K562 (cell line): Measurements from ENCODE around the gene BMF. TPM values are rescaled to one million over a fixed set of nuclear protein-coding genes. Genes with fewer than 3 reads are reported as not detected.

Experiments used
- ATF7 ChIP-seq: fragments of 450-650 bp; IDR thresholded peaks from 2 replicates; pipeline ENCODE4 v1.7.1; 2014; ENCODE audit warnings: mild to moderate bottlenecking, moderate library complexity
- BMI1 ChIP-seq: fragments of 150-350 bp; IDR thresholded peaks from 2 replicates; pipeline ENCODE4 v1.6.1; 2014; ENCODE audit warnings: low read length
- BRD9 ChIP-seq: fragments of 450-650 bp; IDR thresholded peaks from 2 replicates; pipeline ENCODE4 v1.6.1; 2018; ENCODE audit warnings: low read depth; ENCODE audit not compliant: partially characterized antibody
- CBX8 ChIP-seq: fragments of 200-600 bp; sonication (generic); IDR thresholded peaks from 2 replicates; pipeline ENCODE4 v1.6.1; 2012; ENCODE audit warnings: borderline replicate concordance, mixed run types, low read depth, mild to moderate bottlenecking, moderate library complexity, mixed read lengths, low read length, control low read depth, inconsistent platforms; ENCODE audit not compliant: poor library complexity, severe bottlenecking; ENCODE audit errors: extremely low read depth
- DNMT1 ChIP-seq: fragments of 450-650 bp; IDR thresholded peaks from 2 replicates; pipeline ENCODE4 v1.6.1; 2016; ENCODE audit warnings: antibody characterized with exemption, mild to moderate bottlenecking
- HNRNPUL1 ChIP-seq: fragments of 200-400 bp; formaldehyde crosslinking; IDR thresholded peaks from 2 replicates; pipeline ENCODE4 v1.6.1; 2017; ENCODE audit warnings: low read length
- L3MBTL2 ChIP-seq: fragments of 450-650 bp; IDR thresholded peaks from 2 replicates; pipeline ENCODE4 v1.6.1; 2016; ENCODE audit warnings: mild to moderate bottlenecking, moderate library complexity
- MYC ChIP-seq, 2 experiments: fragments of 250-450 bp in 1 of 2; sonication (Bioruptor Pico) in 1 of 2; IDR thresholded peaks; 2 replicates each; pipeline versions ENCODE4 v1.5.1 to v1.6.1; 2012 to 2021; ENCODE audit warnings: low read depth in 2 of 2, borderline replicate concordance in 1 of 2, improper control_type of control experiment in 1 of 2, low read length in 1 of 2, mild to moderate bottlenecking in 1 of 2, moderate library complexity in 1 of 2
- NEUROD1 ChIP-seq: fragments of 150-350 bp; IDR thresholded peaks from 2 replicates; pipeline ENCODE4 v1.6.1; 2014; ENCODE audit warnings: borderline replicate concordance, low read length, low read depth; ENCODE audit not compliant: partially characterized antibody
- NONO ChIP-seq, 2 experiments: fragments of 200-400 bp in 1 of 2; fragments of 450-650 bp in 1 of 2; formaldehyde crosslinking in 1 of 2; IDR thresholded peaks; 2 replicates each; pipeline ENCODE4 v1.6.1; 2017; ENCODE audit warnings: low read depth in 2 of 2, mild to moderate bottlenecking in 2 of 2, moderate library complexity in 2 of 2, low read length in 1 of 2
- POLR2A ChIP-seq: fragments of 450-650 bp; conservative IDR thresholded peaks from 2 replicates; pipeline ENCODE4 v1.6.1; 2016
- SMAD1 ChIP-seq: fragments of 150-350 bp; IDR thresholded peaks from 2 replicates; pipeline ENCODE4 v1.6.1; 2014; ENCODE audit warnings: low read length, low read depth; ENCODE audit not compliant: partially characterized antibody
- SMC3 ChIP-seq: conservative IDR thresholded peaks from 2 replicates; pipeline ENCODE4 v1.6.1; 2011; ENCODE audit warnings: low read depth, low read length, improper control_type of control experiment; ENCODE audit not compliant: insufficient read depth
- TOE1 ChIP-seq, 2 experiments: fragments of 450-650 bp in 1 of 2; sonication (generic) in 1 of 2; formaldehyde crosslinking in 1 of 2; IDR thresholded peaks; 2 replicates each; pipeline versions ENCODE4 v1.7.1 to v1.8.0; 2016 to 2022; ENCODE audit warnings: borderline replicate concordance in 2 of 2, mild to moderate bottlenecking in 2 of 2, antibody characterized with exemption in 1 of 2, inconsistent platforms in 1 of 2, low read depth in 1 of 2, missing genetic modification reagents in 1 of 2, moderate library complexity in 1 of 2
- TRIM28 ChIP-seq: fragments of 450-650 bp; IDR thresholded peaks from 2 replicates; pipeline ENCODE4 v1.6.1; 2017
- ZFP36 ChIP-seq: fragments of 150-350 bp; IDR thresholded peaks from 2 replicates; pipeline ENCODE4 v1.6.1; 2018; ENCODE audit warnings: low read length, low read depth; ENCODE audit not compliant: partially characterized antibody
- polyA plus RNA-seq, 8 experiments: library from polyadenylated mRNA; depleted of rRNA in 4 of 8; stranded (reverse) in 5 of 8; unstranded in 3 of 8; fragments of >200 nt; fragmentation: Nextera tagmentation in 2 of 8; fragmentation: Illumina TruSeq in 1 of 8; extraction: Ambion mirVana in 2 of 8; extraction: Trizol in 1 of 8; gene quantifications; 2 replicates each; pipeline versions ENCODE4 v1.2.1 to v1.2.3, GENCODE V29; 2011 to 2014; ENCODE audit warnings: inconsistent platforms in 1 of 8, missing spikeins in 1 of 8
- total RNA-seq, 7 experiments: library from RNA; depleted of rRNA in 6 of 7; stranded (reverse); fragments of >200 nt in 6 of 7; fragmentation: Illumina TruSeq in 2 of 7; extraction: Trizol in 2 of 7; gene quantifications; 2 replicates each; pipeline versions ENCODE4 v1.2.1 to v1.2.3, GENCODE V29; 2011 to 2021; ENCODE audit warnings: low replicate concordance in 1 of 7
- TF ChIP-seq, protein P1 (sequence below): fragments of 450-650 bp; IDR thresholded peaks from 2 replicates; pipeline ENCODE4 v1.6.1; 2017; ENCODE audit warnings: antibody characterized with exemption, mild to moderate bottlenecking
- TF ChIP-seq, protein P2 (sequence below): fragments of 250-450 bp; sonication (Bioruptor Pico); IDR thresholded peaks from 2 replicates; pipeline ENCODE4 v1.5.0; 2020; ENCODE audit warnings: mild to moderate bottlenecking
- TF ChIP-seq, protein P3 (sequence below): fragments of 200-400 bp; formaldehyde crosslinking; IDR thresholded peaks from 2 replicates; pipeline ENCODE4 v1.6.1; 2017; ENCODE audit warnings: mild to moderate bottlenecking, low read depth, low read length, moderate library complexity

BMF gene
- total and polyA plus RNA-seq, 9 of the 15 experiments (the other 6 are each of a cell fraction or from before 2014, with no cell fraction given): 0.25 to 0.91 (median 0.59) TPM; not detected in 2

DNA sequence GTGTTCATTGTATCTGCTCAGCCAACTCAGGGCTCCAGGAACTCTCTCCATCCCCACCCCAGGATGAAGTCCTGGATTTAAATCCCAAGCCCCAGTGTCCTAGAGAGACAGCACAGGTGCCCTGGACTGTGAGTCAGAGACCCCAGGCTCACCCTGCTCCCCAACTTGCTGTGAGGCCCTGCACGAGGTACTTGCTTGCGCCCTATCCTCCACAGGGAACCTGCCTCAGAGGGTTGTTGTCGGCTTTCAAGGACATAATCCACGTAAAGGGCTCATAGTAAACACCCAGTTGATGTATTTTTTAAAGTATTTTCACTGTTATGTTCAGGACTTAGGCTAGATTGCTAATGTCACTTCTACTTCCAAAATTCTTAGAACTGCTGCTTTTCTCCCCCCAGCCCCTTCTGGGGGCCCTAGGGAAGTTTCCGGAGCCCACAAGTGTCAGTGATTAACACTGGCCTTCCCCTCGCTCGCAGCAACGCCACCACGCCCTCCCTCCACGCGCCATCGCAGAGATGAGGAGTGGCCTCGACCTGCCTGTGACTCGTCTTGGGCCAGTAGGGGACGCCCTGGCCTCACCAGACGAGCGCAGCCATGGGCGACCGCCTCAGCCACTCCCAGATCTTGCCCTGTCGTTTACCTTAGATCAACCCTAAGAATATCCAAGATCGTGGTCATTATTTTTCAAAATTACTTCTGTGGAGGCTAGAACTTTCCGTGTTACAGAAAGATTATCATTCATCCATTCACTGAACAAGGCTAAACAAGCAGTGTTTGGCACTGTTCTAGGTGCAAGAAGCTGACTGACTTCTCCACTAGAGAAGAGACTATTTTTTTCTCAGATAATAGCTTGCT lies 63.7 kb downstream of the BMF start (continued):
- TF ChIP-seq, protein P1, sequence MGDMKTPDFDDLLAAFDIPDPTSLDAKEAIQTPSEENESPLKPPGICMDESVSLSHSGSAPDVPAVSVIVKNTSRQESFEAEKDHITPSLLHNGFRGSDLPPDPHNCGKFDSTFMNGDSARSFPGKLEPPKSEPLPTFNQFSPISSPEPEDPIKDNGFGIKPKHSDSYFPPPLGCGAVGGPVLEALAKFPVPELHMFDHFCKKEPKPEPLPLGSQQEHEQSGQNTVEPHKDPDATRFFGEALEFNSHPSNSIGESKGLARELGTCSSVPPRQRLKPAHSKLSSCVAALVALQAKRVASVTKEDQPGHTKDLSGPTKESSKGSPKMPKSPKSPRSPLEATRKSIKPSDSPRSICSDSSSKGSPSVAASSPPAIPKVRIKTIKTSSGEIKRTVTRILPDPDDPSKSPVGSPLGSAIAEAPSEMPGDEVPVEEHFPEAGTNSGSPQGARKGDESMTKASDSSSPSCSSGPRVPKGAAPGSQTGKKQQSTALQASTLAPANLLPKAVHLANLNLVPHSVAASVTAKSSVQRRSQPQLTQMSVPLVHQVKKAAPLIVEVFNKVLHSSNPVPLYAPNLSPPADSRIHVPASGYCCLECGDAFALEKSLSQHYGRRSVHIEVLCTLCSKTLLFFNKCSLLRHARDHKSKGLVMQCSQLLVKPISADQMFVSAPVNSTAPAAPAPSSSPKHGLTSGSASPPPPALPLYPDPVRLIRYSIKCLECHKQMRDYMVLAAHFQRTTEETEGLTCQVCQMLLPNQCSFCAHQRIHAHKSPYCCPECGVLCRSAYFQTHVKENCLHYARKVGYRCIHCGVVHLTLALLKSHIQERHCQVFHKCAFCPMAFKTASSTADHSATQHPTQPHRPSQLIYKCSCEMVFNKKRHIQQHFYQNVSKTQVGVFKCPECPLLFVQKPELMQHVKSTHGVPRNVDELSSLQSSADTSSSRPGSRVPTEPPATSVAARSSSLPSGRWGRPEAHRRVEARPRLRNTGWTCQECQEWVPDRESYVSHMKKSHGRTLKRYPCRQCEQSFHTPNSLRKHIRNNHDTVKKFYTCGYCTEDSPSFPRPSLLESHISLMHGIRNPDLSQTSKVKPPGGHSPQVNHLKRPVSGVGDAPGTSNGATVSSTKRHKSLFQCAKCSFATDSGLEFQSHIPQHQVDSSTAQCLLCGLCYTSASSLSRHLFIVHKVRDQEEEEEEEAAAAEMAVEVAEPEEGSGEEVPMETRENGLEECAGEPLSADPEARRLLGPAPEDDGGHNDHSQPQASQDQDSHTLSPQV: peak; percentile 59
- TF ChIP-seq NEUROD1 (peak; percentile 21), SMC3 (peak; percentile 93), TOE1 (IDR thresholded peaks at IDR 0.05; ENCODE audit: borderline replicate concordance) (peak; percentile 27; the same call in 1 of the 2 replicates), TOE1 (CRISPR knock-in tag; IDR thresholded peaks at IDR 0.05; ENCODE audit: borderline replicate concordance, low read depth) (no peak), MYC (IDR thresholded peaks at IDR 0.05; ENCODE audit: low read depth, low read length) (peak; percentile 89), MYC (CRISPR knock-in tag; IDR thresholded peaks at IDR 0.05; ENCODE audit: borderline replicate concordance, low read depth) (no peak), TRIM28 (no peak), POLR2A (no peak), NONO (IDR thresholded peaks at IDR 0.05; ENCODE audit: low read depth in 2 of 2, low read length in 1 of 2) (peak in 1 of 2 experiments; percentile 56; a peak in 1 of 4 replicates), ATF7 (peak; percentile 49; the same call in 1 of the 2 replicates), HNRNPUL1 (no peak), ZFP36 (no peak), CBX8 (no peak), DNMT1 (no peak), SMAD1 (no peak), BRD9 (peak; percentile 77), BMI1 (no peak), L3MBTL2 (peak; percentile 71; the same call in 1 of the 2 replicates)
- TF ChIP-seq, protein P2, sequence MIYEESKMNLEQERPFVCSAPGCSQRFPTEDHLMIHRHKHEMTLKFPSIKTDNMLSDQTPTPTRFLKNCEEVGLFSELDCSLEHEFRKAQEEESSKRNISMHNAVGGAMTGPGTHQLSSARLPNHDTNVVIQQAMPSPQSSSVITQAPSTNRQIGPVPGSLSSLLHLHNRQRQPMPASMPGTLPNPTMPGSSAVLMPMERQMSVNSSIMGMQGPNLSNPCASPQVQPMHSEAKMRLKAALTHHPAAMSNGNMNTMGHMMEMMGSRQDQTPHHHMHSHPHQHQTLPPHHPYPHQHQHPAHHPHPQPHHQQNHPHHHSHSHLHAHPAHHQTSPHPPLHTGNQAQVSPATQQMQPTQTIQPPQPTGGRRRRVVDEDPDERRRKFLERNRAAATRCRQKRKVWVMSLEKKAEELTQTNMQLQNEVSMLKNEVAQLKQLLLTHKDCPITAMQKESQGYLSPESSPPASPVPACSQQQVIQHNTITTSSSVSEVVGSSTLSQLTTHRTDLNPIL (CRISPR knock-in tag): no peak
- TF ChIP-seq, protein P3, sequence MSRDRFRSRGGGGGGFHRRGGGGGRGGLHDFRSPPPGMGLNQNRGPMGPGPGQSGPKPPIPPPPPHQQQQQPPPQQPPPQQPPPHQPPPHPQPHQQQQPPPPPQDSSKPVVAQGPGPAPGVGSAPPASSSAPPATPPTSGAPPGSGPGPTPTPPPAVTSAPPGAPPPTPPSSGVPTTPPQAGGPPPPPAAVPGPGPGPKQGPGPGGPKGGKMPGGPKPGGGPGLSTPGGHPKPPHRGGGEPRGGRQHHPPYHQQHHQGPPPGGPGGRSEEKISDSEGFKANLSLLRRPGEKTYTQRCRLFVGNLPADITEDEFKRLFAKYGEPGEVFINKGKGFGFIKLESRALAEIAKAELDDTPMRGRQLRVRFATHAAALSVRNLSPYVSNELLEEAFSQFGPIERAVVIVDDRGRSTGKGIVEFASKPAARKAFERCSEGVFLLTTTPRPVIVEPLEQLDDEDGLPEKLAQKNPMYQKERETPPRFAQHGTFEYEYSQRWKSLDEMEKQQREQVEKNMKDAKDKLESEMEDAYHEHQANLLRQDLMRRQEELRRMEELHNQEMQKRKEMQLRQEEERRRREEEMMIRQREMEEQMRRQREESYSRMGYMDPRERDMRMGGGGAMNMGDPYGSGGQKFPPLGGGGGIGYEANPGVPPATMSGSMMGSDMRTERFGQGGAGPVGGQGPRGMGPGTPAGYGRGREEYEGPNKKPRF: no peak
